GM12892 (cell line): ENCODE results near the gene NEK5. TPM values are rescaled to one million over a fixed set of nuclear protein-coding genes. Genes with fewer than 3 reads are reported as not detected.
"Not testable (repeated sequence)": the region's sequence is repeated elsewhere in the genome, so short reads cannot be mapped to it uniquely, and the experiment has no call there.

Source experiments
- DNase-seq: peaks from one replicate; pipeline ENCODE4 v3.0.0; 2011; ENCODE audit not compliant: insufficient read length
- FAIRE-seq: peaks from 2 replicates; lab custom pipeline; 2011; peaks lifted over from hg19 to GRCh38; lab: Jason Lieb, UNC
- POLR2A ChIP-seq: IDR thresholded peaks from 2 replicates; pipeline ENCODE4 v1.6.1; 2011; ENCODE audit warnings: low read depth, low read length, control low read depth
- POLR2AphosphoS5 ChIP-seq: IDR thresholded peaks from 2 replicates; pipeline ENCODE4 v1.6.1; 2011; ENCODE audit warnings: low read depth, low read length, control low read depth
- TAF1 ChIP-seq: IDR thresholded peaks from 2 replicates; pipeline ENCODE4 v1.6.1; 2011; ENCODE audit warnings: low read depth, mild to moderate bottlenecking, control low read depth, low read length, borderline replicate concordance
- polyA plus RNA-seq: library from polyadenylated mRNA; unstranded; fragments of >200 nt; gene quantifications from one replicate; pipeline ENCODE4 v1.2.1, GENCODE V29; 2012; ENCODE audit warnings: missing spikeins, inconsistent platforms; ENCODE audit not compliant: missing spikeins

Gene NEK5
- 0.30 TPM for polyA plus RNA-seq

- FAIRE-seq, result no peak
- peak; percentile 52 for DNase-seq
- TF ChIP-seq POLR2A (no peak), POLR2AphosphoS5 (no peak), TAF1 (no peak)
These were observed at the start of gene NEK5 for GRCh38 chr13:52128714-52129700. NEK5 (minus strand) TSS chr13:52129073; CDS start chr13:52127482, 1,591 bp downstream.

- no peak for FAIRE-seq
- DNase-seq, result no peak
- TF ChIP-seq POLR2A, result no peak
- TF ChIP-seq POLR2AphosphoS5, result no peak
- TF ChIP-seq TAF1, result no peak
These were observed 48.4 kb upstream of the NEK5 start for GRCh38 chr13:52177276-52177675.

GRCh38 chr13:52173970-52174369 lies 45.1 kb upstream of the NEK5 start:
- not testable (repeated sequence) for DNase-seq, FAIRE-seq

- DNase-seq (no peak), FAIRE-seq (peak; percentile 63)
- TF ChIP-seq POLR2AphosphoS5, result no peak
- no peak for TF ChIP-seq TAF1
- TF ChIP-seq POLR2A, result no peak
These were observed 44.5 kb upstream of the NEK5 start for GRCh38 chr13:52173373-52173772.

GRCh38 chr13:52171686-52172085 lies 42.8 kb upstream of the NEK5 start:
- not testable (repeated sequence) for FAIRE-seq, DNase-seq

- not testable (repeated sequence) for DNase-seq, FAIRE-seq
These were observed 42.0 kb upstream of the NEK5 start for GRCh38 chr13:52170828-52171391.

- DNase-seq (no peak), FAIRE-seq (no peak)
- TF ChIP-seq POLR2AphosphoS5 (no peak), POLR2A (no peak), TAF1 (no peak)
These were observed 41.0 kb upstream of the NEK5 start for GRCh38 chr13:52169839-52170238.

- TF ChIP-seq TAF1, result no peak
- no peak for TF ChIP-seq POLR2AphosphoS5
- no peak for TF ChIP-seq POLR2A
- DNase-seq, result no peak
- no peak for FAIRE-seq
These were observed 36.5 kb upstream of the NEK5 start for GRCh38 chr13:52165411-52165810.

GRCh38 chr13:52164989-52165388 lies 36.1 kb upstream of the NEK5 start:
- FAIRE-seq, result no peak
- no peak for DNase-seq
- no peak for TF ChIP-seq TAF1

GRCh38 chr13:52163878-52164277 lies 35.0 kb upstream of the NEK5 start:
- FAIRE-seq, DNase-seq: not testable (repeated sequence)

- no peak for DNase-seq
- no peak for TF ChIP-seq POLR2A
- TF ChIP-seq POLR2AphosphoS5, result no peak
- TF ChIP-seq TAF1, result no peak
- no peak for FAIRE-seq
These were observed 33.6 kb upstream of the NEK5 start for GRCh38 chr13:52162279-52163101.

- TF ChIP-seq POLR2A (no peak), TAF1 (no peak), POLR2AphosphoS5 (no peak)
- FAIRE-seq (no peak), DNase-seq (no peak)
These were observed 32.3 kb upstream of the NEK5 start for GRCh38 chr13:52161181-52161646.
